B cell (primary cell): Measurements from ENCODE around the gene BCDIN3D. TPM values are rescaled to one million over a fixed set of nuclear protein-coding genes. Genes with fewer than 3 reads are reported as not detected.

Experiments used
- ATAC-seq: fragments of 200-7000 bp; cut with Tn5 transposase; one replicate; pipeline ENCODE4 v1.10.0; 2021; ENCODE audit warnings: low read depth, mild to moderate bottlenecking, moderate number of reproducible peaks, moderate library complexity
- CTCF ChIA-PET: fragments of 350-600 bp; sonication (Branson Sonifier 250); formaldehyde crosslinking; loops from one replicate; lab custom pipeline; 2021; ENCODE audit warnings: antibody characterized with exemption, inconsistent platforms; lab: Charles Lee
- POLR2A ChIA-PET: fragments of 350-600 bp; sonication (Branson Sonifier 250); formaldehyde crosslinking; loops from one replicate; lab custom pipeline; 2021; ENCODE audit warnings: antibody characterized with exemption; lab: Charles Lee
- DNase-seq: peaks from one replicate; pipeline ENCODE4 v3.0.0; 2013
- H2AFZ ChIP-seq: 2 replicates; pipeline ENCODE4 v1.6.1; 2012; ENCODE audit warnings: mild to moderate bottlenecking, low read depth, low read length; ENCODE audit not compliant: insufficient read depth, poor library complexity, severe bottlenecking
- H3K27ac ChIP-seq, 2 donors: 1 replicate in 1 of 2; 2 replicates in 1 of 2; pipeline ENCODE4 v1.5.1; 2012 to 2013; ENCODE audit warnings: low read length in 2 of 2, mild to moderate bottlenecking in 2 of 2, moderate library complexity in 1 of 2
- H3K27me3 ChIP-seq, 4 experiments: fragments of 200-600 bp in 1 of 4; sonication (generic) in 1 of 4; replicated peaks in 1 of 4; 1 replicate in 2 of 4; 2 replicates in 2 of 4; pipeline versions ENCODE4 v1.6.1 to v1.7.0; 2013 to 2016; ENCODE audit warnings: low read length in 3 of 4, mild to moderate bottlenecking in 2 of 4, mixed read lengths in 1 of 4, moderate library complexity in 1 of 4; ENCODE audit not compliant: insufficient read depth in 4 of 4, control insufficient read depth in 3 of 4; ENCODE audit errors: control extremely low read depth in 1 of 4
- H3K36me3 ChIP-seq, 2 experiments: replicated peaks in 1 of 2; 1 replicate in 1 of 2; 2 replicates in 1 of 2; pipeline versions ENCODE4 v1.6.1 to v1.7.1; 2013; ENCODE audit warnings: low read length in 1 of 2; ENCODE audit not compliant: insufficient read depth in 2 of 2, control insufficient read depth in 1 of 2; ENCODE audit errors: control extremely low read depth in 1 of 2, extremely low read depth in 1 of 2
- H3K4me1 ChIP-seq, 2 donors: fragments of 200-600 bp in 1 of 2; sonication (generic) in 1 of 2; 1 replicate in 1 of 2; 2 replicates in 1 of 2; pipeline versions ENCODE4 v1.5.1 to v1.6.1; 2013 to 2017; ENCODE audit warnings: low read length in 2 of 2; ENCODE audit not compliant: control insufficient read depth in 2 of 2, insufficient read depth in 2 of 2
- H3K4me2 ChIP-seq: replicated peaks from 2 replicates; pipeline ENCODE3; 2012; ENCODE audit warnings: mild to moderate bottlenecking, low read depth, low read length; ENCODE audit not compliant: poor library complexity, severe bottlenecking
- H3K4me3 ChIP-seq, 5 experiments: fragments of 200-600 bp in 1 of 5; sonication (generic) in 1 of 5; 1 replicate in 3 of 5; 2 replicates in 2 of 5; pipeline versions ENCODE4 v1.5.1 to v1.7.0; 2011 to 2016; ENCODE audit warnings: low read length in 4 of 5, mild to moderate bottlenecking in 4 of 5, low read depth in 2 of 5, control low read depth in 1 of 5, moderate library complexity in 1 of 5; ENCODE audit not compliant: insufficient read depth in 1 of 5; ENCODE audit errors: control extremely low read depth in 1 of 5, extremely low read depth in 1 of 5
- H3K79me2 ChIP-seq: fragments of 200-600 bp; sonication (generic); one replicate; pipeline ENCODE4 v1.6.0; 2016; ENCODE audit warnings: low read length; ENCODE audit not compliant: control insufficient read depth, insufficient read depth
- H3K9ac ChIP-seq: fragments of 200-600 bp; sonication (generic); 2 replicates; pipeline ENCODE4 v1.6.1; 2017; ENCODE audit warnings: mild to moderate bottlenecking, low read length, moderate library complexity
- H3K9me3 ChIP-seq, 3 donors: one replicate each; pipeline versions ENCODE4 v1.6.1 to v1.7.1; 2013; ENCODE audit warnings: low read length in 2 of 3; ENCODE audit not compliant: control insufficient read depth in 2 of 3, insufficient read depth in 1 of 3; ENCODE audit errors: control extremely low read depth in 1 of 3
- H4K20me1 ChIP-seq: 2 replicates; pipeline ENCODE4 v1.6.0; 2012; ENCODE audit warnings: mild to moderate bottlenecking, low read length; ENCODE audit not compliant: insufficient read depth, control insufficient read depth, poor library complexity, severe bottlenecking
- H3K27ac Mint-ChIP-seq: one replicate; pipeline ENCODE4 v1.8.0; 2021; ENCODE audit warnings: mixed read lengths
- H3K27me3 Mint-ChIP-seq: one replicate; pipeline ENCODE4 v1.8.0; 2021; ENCODE audit warnings: mixed read lengths
- H3K4me1 Mint-ChIP-seq: one replicate; pipeline ENCODE4 v1.8.0; 2021; ENCODE audit warnings: mixed read lengths
- H3K4me3 Mint-ChIP-seq: one replicate; pipeline ENCODE4 v1.8.0; 2021; ENCODE audit warnings: mixed read lengths
- H3K9me3 Mint-ChIP-seq: one replicate; pipeline ENCODE4 v1.8.0; 2022; ENCODE audit warnings: mixed read lengths; ENCODE audit not compliant: insufficient read depth
- CTCF ChIP-seq: fragments of 200-600 bp; IDR thresholded peaks from one replicate; pipeline ENCODE4 v1.8.0; 2022; ENCODE audit warnings: antibody characterized with exemption, mild to moderate bottlenecking
- EZH2 ChIP-seq: IDR thresholded peaks from 2 replicates; pipeline ENCODE4 v1.6.1; 2012; ENCODE audit warnings: borderline replicate concordance, low read depth, mild to moderate bottlenecking, moderate library complexity, low read length; ENCODE audit not compliant: insufficient read depth, poor library complexity, severe bottlenecking
- WGBS: methylation state at CpG from one replicate; pipeline ENCODE4 v1.1.5; 2013; ENCODE audit warnings: missing lambda C conversion rate; ENCODE audit not compliant: insufficient coverage; 5-methylcytosine and 5-hydroxymethylcytosine counted together
- intact Hi-C: fragments of 100-400 bp; cut with micrococcal nuclease; formaldehyde crosslinking; loops from one replicate; pipeline ENCODE4 v1.10.0; 2022
- polyA plus RNA-seq: library from polyadenylated mRNA; depleted of rRNA; stranded (reverse); fragments of >200 nt; gene quantifications from 2 replicates; pipeline ENCODE4 v1.2.3, GENCODE V29; 2012
- total RNA-seq, 2 donors: library from RNA; stranded (reverse); fragments of 120-200 nt in 1 of 2; gene quantifications; 1 replicate in 1 of 2; 2 replicates in 1 of 2; pipeline versions ENCODE4 v1.2.3 to v1.2.4, GENCODE V29; 2013 to 2022

BCDIN3D gene
- total and polyA plus RNA-seq, 2 donors (not counting 1 experiment from before 2014, with no cell fraction given) = 2.0 to 17.4 TPM

DNA sequence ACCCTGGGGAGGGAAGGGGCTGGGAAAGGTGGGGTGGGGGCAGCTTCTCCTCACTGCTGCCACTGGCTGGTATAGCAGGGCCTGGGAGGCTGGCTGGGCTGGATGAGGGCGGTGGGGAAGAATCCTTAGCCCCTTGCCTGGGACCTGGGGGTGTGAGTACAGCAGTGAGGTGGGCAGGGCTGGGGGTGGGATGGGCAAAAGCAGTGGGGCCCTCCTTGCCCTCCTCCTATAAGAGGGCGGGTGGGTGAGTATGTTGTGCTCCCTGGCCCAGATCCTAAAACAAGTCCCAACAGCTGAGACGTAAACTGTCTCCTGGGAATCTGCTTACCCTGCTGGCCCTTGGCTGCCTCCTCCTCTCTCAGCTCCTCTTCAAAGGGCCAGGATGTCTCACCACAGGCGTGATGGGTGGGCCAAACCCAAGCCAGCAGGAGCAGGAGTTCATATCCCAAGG is 16.9 kb downstream of the BCDIN3D start:
- Mint-ChIP-seq H3K9me3 (no peaks in the 10 kb centered on the region), H3K4me1 (peaks cover 45% of the 10 kb centered on the region), H3K4me3 (peak overlapping the region; percentile 99), H3K27me3 (no peaks in the 10 kb centered on the region), H3K27ac (peak overlapping the region; percentile 22)
- CTCF ChIA-PET = interaction anchor here (1.2 to 2.2 kb wide), 3 partner anchors 13 to 48 kb away, joined by 4 to 7 read pairs (median 4); no protein-coding TSS in a partner anchor
- H3K4me2 ChIP-seq = no peak overlapping the region
- POLR2A ChIA-PET = no interaction called here
- peaks cover 45% of the 10 kb centered on the region for H3K79me2 ChIP-seq
- DNase-seq = no peak
- H3K4me1 ChIP-seq = peaks cover 31 to 35% of the 10 kb centered on the region in 2 donors
- WGBS = 100% methylated on average over 1 of the region's 4 CpGs
- no peaks in the 10 kb centered on the region for H3K27me3 ChIP-seq
- H3K36me3 ChIP-seq = no peaks in the 10 kb centered on the region
- no peaks in the 10 kb centered on the region for H3K9me3 ChIP-seq
- ATAC-seq = no peak
- peak overlapping the region in 1 of 2 donors; percentile 2 for H3K27ac ChIP-seq
- H2AFZ ChIP-seq = no peak overlapping the region
- no peak overlapping the region for H3K4me3 ChIP-seq
- TF ChIP-seq CTCF (no peak), EZH2 (no peak)
- peaks cover 7% of the 10 kb centered on the region for H4K20me1 ChIP-seq
- intact Hi-C loops = loop anchor here (5.0 kb wide), 2 partner anchors 184 to 259 kb away; partner anchors contain the start of gene MCRS1
- H3K9ac ChIP-seq = no peak overlapping the region

- Histone ChIP-seq H2AFZ (no peak overlapping the region), H3K4me3 (no peak overlapping the region), H3K36me3 (no peaks in the 10 kb centered on the region), H4K20me1 (peaks cover 7% of the 10 kb centered on the region), H3K4me2 (no peak overlapping the region), H3K27ac (no peak overlapping the region), H3K4me1 (peaks cover 36 to 39% of the 10 kb centered on the region in 2 donors), H3K27me3 (no peaks in the 10 kb centered on the region), H3K9me3 (no peaks in the 10 kb centered on the region), H3K9ac (no peak overlapping the region), H3K79me2 (peaks cover 45% of the 10 kb centered on the region)
- Mint-ChIP-seq H3K9me3 (no peaks in the 10 kb centered on the region), H3K27me3 (no peaks in the 10 kb centered on the region), H3K27ac (peak overlapping the region; percentile 48), H3K4me3 (peak overlapping the region; percentile 1), H3K4me1 (peaks cover 48% of the 10 kb centered on the region)
- ChIA-PET CTCF (interaction anchor here (1.2 to 2.2 kb wide), 2 partner anchors 14 to 48 kb away, joined by 4 to 7 read pairs; no protein-coding TSS in a partner anchor), POLR2A (no interaction called here)
- TF ChIP-seq EZH2 (no peak), CTCF (no peak)
- ATAC-seq = no peak
- DNase-seq = no peak
- intact Hi-C loops = loop anchor here (5.0 kb wide), 2 partner anchors 183 to 258 kb away; partner anchors contain the start of gene MCRS1
- WGBS = 58% methylated on average over 5 of the region's 5 CpGs
Observed at GRCh38 chr12:49825360-49825970, 17.4 kb downstream of the BCDIN3D start.
